CD4-positive, alpha-beta T cell treated with Interferon alpha-2 for 1 hour (primary cell): ENCODE data around the gene NKRF.
"Not testable (repeated sequence)": the region's sequence is repeated elsewhere in the genome, so short reads cannot be mapped to it uniquely, and the experiment has no call there.

ENCODE experiments used
- DNase-seq, 2 donors: peaks; one replicate each; pipeline ENCODE4 v3.0.0-alpha.2; 2020 to 2022

Gene NKRF

GRCh38 chrX:119606280-119607017 lies at the start of gene NKRF:
Gene NKRF (minus strand): TSS chrX:119606424.
- DNase-seq = peak; percentile 93

GRCh38 chrX:119655125-119655524 lies 48.9 kb upstream of the NKRF start:
- DNase-seq = peak in 1 of 2 donors; percentile 26

- peak in 1 of 2 donors; percentile 19 for DNase-seq
Measured at GRCh38 chrX:119654112-119654531, 47.9 kb upstream of the NKRF start.

- DNase-seq = peak in 1 of 2 donors; percentile 14
Measured at GRCh38 chrX:119648421-119648775, 42.2 kb upstream of the NKRF start.

- DNase-seq = peak; percentile 39 to 69
Measured at GRCh38 chrX:119647552-119648420, 41.6 kb upstream of the NKRF start.

- no peak for DNase-seq
Measured at GRCh38 chrX:119647089-119647488, 40.9 kb upstream of the NKRF start.

- DNase-seq = peak in 1 of 2 donors; percentile 27
Measured at GRCh38 chrX:119646515-119646914, 40.3 kb upstream of the NKRF start.

- no peak for DNase-seq
Measured at GRCh38 chrX:119643696-119644095, 37.5 kb upstream of the NKRF start.

- DNase-seq = no peak
Measured at GRCh38 chrX:119640731-119641170, 34.5 kb upstream of the NKRF start.

- peak in 1 of 2 donors; percentile 40 for DNase-seq
Measured at GRCh38 chrX:119638725-119639471, 32.7 kb upstream of the NKRF start.

GRCh38 chrX:119637421-119637820 lies 31.2 kb upstream of the NKRF start:
- DNase-seq = not testable (repeated sequence)

GRCh38 chrX:119636419-119636818 lies 30.2 kb upstream of the NKRF start:
- DNase-seq = peak in 1 of 2 donors; percentile 15

- no peak for DNase-seq
Measured at GRCh38 chrX:119635799-119636198, 29.6 kb upstream of the NKRF start.

GRCh38 chrX:119635179-119635578 lies 29.0 kb upstream of the NKRF start:
- no peak for DNase-seq

GRCh38 chrX:119625843-119626242 lies 19.6 kb upstream of the NKRF start:
- no peak for DNase-seq

GRCh38 chrX:119624951-119625668 lies 18.9 kb upstream of the NKRF start:
- DNase-seq = no peak

- DNase-seq = no peak
Measured at GRCh38 chrX:119624417-119624816, 18.2 kb upstream of the NKRF start.

GRCh38 chrX:119622356-119623232 lies 16.4 kb upstream of the NKRF start:
- DNase-seq = no peak

GRCh38 chrX:119618439-119618838 lies 12.2 kb upstream of the NKRF start:
- DNase-seq = peak in 1 of 2 donors; percentile 59

GRCh38 chrX:119617517-119618164 lies 11.4 kb upstream of the NKRF start:
- DNase-seq = peak in 1 of 2 donors; percentile 66

- DNase-seq = no peak
Measured at GRCh38 chrX:119614776-119615175, 8.6 kb upstream of the NKRF start.
